ENCODE data around the gene SHISA9.
A peak's percentile ranks its signal among the peaks of the same experiment; 100 is the strongest.

Gene SHISA9

DNA sequence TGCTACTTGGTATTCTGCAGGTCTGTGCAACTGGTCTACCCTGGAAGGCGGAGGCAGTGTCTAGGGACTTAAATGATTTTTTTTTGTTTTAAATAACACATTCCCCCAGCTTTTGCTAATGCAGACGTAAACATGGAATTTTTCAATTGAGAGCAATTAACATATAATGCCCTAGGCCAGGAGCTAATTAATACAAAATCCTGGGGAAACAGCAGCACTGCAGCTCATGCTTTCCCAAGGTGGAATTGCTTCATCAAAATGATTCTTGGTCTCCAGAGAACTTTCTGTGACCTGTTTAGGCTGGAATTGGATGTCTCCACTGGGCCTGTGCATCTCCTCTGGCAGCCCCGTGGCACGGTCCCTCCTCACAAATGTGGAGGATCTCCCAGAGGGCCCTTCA lies 50.6 kb downstream of the SHISA9 start:
- DNase-seq (ENCODE audit: low spot score): no peak

DNA sequence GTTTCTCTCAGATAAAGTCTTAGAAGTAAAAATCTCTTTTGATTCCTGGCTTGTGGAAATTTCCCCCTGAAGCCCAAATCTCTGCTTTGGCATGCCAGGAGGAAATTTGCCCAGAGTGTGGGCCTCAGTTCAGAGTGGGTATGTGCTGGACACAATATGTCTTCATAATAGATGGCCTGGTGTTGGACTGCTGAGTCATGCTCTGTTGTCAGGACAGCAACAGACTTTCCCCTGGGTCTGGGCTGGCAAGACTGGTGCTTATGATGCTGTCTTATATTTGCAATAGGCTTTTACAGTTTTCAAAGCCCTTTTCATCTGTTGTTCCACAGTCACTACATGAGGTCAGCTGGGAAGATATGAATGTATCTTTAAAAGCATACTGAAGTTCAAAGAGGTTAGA lies 57.0 kb downstream of the SHISA9 start:
- DNase-seq (ENCODE audit: low spot score): no peak

DNA sequence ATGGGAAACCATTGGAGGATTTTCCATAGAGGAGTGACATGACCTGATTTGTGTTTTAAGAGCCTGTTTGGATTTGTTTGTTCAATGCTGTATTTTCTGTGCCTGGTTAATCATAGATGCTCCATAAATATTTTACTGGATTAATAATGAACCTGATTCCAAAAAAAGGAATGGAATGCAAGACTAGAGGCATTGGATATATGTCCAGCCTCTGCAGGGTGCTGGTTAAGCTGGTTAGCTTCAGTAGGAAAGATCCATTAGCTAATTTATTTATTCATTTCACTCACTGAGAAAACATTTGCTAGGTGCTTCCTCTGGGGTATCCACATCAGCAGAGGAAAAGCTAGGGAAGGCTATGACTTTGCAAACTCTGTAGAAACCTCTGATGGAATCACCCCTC lies 57.7 kb downstream of the SHISA9 start:
- no peak for DNase-seq (ENCODE audit: low spot score)

DNA sequence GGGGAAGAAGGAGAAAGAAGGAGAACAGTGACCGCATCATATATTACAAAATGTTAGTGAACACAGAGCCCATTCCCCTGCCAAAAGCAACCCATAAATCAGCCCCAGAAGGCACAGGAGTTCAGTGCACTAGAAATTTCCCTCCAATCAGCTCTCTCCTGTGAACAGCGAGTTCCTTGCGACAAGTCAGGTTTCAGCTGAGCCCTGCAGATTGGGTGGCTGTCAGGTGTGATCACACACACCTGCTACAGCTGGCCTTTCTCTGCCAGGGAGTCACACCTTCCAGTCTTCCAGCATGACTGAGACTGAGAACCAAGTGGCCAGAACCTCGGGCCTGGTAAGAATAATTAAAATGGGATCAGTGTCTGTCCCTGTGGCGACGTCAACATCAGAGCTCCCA lies 60.2 kb downstream of the SHISA9 start:
- DNase-seq (ENCODE audit: low spot score): no peak

DNA sequence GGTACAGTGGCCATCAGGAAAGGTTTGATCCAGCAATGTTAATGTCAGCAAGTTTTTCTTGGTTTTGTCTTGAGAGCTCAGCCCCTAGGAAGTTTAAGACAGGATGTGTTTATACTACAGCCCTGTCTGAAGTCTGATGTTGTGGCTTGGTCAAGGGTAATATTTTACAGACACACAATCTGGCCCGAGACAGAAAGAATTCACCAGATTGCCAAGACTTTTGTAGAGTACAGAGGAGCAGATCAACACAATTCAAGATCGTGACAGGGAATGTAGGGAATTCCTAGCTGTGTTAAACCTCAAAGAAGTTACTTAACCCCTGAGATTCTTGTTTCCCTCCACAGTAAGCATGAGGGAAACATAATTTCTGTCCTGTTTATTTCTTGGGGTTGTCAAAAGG lies 63.1 kb downstream of the SHISA9 start:
- DNase-seq (ENCODE audit: low spot score): no peak

DNA sequence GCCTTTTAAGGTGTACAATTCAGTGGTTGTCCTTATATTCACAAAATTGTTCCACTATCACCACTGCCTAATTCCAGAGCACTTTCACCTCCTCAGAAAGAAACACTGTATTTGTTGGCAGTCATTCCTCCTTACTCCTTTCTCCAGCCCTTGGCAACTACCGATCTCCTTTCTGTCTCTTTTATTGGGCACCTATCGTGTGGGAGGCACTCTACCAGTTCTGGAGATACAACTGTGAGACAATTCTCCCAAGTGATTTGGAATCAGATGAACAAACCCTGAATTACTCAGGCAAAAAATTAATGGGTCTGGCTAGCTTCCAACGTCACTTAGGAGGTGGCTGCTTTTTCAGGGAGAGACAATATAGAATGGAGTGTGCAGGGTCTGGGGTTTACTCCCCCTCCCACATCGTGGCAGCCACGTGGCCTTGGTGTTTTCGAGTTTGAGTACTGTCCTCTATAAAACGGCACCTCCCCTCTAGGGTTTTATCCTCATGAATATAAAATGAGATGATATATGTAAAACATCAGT lies 63.9 kb downstream of the SHISA9 start:
- no peak for DNase-seq (ENCODE audit: low spot score)

DNA sequence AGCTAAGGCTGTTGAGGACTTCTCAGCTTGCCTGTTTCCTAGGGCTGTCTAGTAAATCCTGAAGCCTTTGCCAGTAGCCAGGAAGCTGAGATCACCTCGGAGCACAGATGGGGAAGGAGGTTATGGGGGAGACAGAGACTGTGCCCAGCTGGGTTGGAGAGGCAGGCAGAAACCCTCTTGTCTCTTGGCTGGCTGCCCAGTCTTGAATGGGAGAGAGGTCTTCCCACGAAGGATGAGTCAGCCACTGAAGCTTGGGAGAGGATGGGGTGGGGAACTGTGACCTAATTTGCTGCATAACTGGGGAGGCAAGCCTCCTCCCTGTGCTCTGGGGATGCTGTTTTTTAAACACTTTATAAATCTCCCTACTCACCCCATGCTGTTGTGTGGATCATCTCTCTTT lies 69.8 kb downstream of the SHISA9 start:
- peak; percentile 9 for DNase-seq (ENCODE audit: low spot score)

DNA sequence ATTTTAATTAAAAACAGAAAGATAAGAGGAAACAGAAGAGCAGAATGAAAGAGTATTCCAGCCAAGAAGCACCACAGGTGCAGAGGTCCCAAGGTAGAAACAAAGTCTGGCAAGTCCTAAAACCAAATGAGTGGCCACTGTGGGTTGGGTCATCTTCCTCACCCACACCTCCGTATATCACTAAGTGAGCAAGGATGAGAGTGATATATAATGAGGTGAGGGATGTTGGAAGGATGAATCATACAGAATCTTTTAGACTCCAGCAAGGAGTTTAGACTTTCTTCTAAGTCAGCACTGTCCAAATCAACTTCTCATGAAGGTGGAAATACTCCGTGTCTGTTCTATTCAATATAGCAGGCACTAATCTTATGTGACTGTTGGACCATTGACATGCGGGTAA lies 70.8 kb downstream of the SHISA9 start:
- DNase-seq (ENCODE audit: low spot score): no peak

DNA sequence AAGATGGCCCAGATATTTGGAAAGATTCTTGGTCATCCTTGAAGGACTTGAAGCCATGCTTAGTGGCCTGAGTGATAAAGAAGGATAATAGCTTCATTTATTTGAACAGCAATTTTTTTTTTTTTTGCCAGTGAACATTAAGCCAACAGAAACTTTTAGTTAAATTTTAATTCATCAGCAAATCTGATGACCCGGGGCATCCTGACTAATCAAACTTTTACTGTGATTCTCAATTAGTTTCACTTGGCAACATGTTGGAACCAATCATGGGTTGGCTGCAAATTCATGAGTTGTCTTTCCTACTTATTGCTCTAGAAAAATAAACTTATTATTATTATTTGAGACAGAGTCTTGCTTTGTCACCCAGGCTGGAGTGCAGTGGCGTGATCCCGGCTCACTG lies 74.4 kb downstream of the SHISA9 start:
- no peak for DNase-seq (ENCODE audit: low spot score)

DNA sequence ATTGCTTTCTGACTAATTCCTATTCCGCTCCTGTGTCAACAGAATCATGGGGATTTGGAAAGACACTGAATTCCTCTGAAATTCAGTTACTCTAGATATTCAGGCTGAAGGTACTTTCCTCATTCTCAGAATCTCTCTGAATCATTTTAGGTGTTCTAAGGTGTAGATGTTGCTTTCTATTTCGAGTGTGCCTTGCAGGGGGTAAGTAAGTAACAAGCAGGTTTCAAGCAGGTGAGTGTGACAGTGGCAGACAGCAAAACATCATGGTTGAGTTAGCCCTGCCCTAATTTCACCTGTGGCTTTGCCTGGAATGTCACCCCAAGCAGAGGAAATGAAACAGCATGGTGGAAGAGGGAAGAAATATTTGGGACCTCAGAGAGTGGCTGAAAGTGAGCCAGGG lies 75.1 kb downstream of the SHISA9 start:
- DNase-seq (ENCODE audit: low spot score): no peak

DNA sequence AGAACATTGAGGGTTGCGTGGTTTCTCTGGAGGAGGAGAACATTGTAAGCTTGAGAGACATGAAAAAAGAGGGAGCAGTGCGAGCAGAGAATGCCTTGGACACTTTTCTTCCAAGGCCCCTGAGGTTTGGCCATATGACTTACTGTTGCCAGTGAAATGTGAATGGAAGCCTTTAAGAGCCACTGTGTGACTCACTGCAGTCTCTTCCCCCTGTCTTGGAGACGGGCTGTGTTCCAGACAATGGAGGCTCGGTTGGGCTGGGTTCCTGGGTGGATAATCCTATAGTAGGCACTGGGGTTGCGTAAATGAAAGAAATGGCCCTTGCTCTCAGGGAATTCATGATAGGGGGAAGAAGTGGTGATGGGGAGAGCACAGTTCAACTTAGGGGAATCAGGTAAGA lies 75.5 kb downstream of the SHISA9 start:
- DNase-seq (ENCODE audit: low spot score): no peak

DNA sequence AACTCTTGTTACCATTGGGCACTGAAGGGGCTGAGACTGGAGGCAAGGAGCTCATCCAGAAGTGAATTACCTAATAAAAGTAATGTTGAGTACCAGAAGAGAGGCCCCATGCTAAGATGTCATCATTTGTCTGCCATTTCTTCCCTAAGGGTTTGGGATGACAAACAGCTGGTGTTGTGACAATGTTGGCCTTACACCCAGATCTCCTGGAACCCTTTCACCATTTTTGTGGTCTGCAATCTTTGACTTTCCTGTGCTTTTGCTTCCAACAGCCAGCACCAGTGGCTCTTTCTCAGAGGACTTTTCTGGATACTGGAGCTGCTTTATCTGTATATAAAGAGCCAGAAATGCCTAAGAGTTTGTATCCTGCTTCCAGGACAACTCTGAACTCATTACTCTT lies 84.1 kb downstream of the SHISA9 start:
- no peak for DNase-seq (ENCODE audit: low spot score)

DNA sequence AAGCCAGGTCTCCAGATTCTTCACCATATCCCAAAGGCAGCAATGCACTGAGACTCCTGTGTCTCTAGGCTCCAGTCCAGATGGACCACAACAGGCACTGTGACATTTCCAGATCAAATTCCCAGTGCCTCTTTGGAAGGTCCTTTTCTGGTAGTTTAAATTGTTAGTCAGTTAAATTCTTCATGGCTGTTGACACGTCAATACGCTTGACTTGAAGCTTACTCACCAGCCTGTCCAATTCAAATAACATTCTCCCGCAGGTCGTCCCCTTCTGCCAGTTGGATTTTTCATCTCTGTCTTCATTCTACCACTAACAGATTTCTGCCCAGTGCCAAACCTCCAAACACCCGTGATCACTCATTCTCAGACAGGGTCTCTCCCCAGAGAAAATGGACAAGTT lies 86.7 kb downstream of the SHISA9 start:
- DNase-seq (ENCODE audit: low spot score): no peak

DNA sequence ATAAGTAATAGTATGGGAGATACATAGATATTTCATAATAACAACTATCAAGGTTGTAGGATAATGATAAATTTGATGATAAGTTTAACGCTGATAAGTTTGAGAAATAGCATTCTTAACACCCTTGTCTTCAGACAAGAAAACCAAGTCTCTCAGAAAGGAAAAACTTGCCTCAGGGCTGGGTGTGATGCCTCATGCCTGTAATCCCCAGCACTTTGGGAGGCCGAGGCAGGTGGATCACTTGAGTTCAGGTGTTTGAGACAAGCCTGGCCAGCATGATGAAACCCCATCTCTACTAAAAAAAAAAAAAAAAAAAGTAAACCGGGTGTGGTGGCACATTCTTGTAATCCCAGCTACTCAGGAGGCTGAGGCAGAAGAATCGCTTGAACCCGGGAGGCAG lies 90.7 kb downstream of the SHISA9 start:
- no peak for DNase-seq (ENCODE audit: low spot score)

DNA sequence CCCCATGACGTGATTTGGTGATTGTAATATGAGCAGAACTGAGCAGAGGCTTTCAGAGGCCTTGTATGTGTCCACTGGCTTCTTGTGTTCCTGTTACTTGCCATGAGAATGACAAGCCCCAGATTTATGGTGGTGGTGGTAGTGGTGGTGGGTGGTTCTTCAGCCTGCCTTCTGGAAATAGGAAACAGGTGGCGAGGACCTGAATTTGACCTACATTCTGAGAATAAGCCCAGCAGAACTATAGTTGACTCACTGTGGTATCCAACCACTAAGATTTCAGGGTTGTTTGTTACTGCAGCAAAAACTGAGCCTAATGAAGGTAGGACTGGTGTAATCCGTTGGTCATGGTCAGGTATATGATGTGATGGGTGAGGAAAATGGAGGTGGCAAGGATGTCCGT lies 93.0 kb downstream of the SHISA9 start:
- DNase-seq (ENCODE audit: low spot score): no peak

DNA sequence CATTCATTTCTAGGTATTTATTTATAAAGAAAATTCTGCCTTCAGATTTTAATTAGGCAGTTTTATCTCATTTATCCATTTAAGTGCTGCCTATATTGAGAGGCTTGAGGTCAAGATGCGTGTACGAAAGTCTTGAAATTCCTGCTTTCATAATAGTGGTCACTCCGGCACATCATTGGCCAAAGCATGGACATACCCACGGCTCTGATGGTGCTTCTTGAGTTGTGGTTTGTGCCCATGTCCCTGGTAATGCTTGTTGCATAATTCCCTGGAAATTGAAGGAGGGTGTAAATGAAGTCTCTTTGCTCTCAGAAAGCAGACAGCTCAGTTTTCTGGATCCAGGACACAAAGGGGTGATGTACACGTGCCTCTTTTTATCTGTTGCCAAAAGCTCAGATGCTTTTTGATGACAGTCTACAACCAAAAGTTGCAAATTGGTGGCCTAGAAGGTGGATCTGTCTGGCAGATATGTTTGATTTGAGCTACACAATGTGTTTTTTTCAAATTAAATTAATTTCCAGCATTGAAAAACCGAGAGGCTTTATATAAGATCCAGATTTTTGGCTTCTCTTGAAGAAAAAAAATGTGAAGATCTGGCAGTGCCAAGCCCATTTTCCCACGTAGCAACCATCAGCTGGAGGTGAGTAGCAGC lies 94.4 kb downstream of the SHISA9 start:
- no peak for DNase-seq (ENCODE audit: low spot score)

DNA sequence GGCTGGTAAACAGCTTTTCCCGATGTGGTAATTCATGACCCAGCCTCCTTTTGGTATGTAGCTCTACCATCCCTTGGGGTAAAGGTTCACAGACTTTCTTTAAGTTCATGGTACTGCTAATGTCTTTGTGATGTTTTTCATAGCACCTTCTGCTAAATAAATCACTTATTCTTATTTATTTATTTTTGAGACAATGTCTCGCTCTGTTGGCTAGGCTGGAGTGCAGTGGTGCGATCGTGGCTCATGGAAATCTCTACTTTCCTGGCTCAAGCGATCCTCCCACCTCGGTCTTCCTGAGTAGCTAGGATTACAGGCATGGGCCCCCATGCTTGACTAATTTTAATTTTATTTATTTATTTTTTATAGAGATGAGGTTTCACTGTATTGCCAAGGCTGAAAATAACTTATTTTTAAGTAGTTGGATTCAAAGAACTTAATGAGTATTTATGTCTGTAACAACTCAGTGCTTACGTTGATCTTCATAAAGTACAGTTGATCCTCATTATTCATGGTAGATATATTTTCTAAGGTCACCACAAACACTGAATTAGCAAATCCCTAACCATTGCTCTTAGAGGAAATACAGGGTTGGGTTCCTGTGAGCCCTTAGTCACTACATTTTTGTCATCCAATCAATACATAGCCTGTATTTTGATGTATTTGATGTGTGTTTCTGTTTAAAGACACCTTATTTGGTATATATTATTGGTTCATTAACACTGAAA lies 97.1 kb downstream of the SHISA9 start:
- no peak for DNase-seq (ENCODE audit: low spot score)

DNA sequence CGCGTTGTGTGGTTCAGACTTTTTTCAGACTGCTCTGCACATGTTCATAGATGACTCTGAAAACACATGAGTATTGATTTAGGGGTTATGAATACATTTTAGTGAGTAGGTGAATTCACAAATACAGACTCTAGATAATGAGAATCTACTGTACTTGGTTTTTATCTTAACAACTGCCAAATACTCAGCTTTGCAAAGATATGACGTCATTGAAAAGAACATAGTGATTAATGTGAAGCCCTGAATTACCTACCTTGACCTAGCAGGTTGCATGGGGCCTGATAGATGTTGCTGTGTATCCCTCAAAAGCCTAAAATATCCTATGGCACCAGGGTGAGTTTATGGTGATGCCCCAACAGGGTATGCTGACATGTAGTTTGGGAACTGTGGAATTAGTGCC lies 98.0 kb downstream of the SHISA9 start:
- DNase-seq (ENCODE audit: low spot score): no peak

DNA sequence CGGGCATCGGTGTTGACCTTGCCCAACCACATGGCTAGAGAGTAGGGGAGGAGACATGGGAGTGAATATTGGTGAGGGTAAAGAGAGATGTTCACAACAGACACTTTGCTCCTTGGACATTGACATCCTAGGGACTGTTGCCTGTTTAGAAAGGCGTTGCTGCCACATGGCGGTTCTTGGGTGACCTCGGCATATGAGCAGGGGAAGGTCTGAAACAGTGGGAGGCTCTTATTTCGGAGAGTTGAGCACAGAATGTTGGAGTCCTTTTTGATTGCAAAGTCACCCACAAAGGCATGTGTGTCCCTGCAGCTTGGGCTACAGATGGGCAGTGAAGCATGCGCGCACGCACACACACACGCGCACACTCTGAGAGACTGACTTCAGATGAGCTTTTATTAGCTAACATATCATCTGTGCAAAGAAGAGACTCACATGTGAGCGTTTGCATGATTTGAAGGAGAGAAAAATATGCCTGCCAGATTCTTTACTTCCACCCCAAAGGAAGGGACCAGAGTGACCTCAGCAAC lies 104.4 kb downstream of the SHISA9 start:
- DNase-seq (ENCODE audit: low spot score): no peak

DNA sequence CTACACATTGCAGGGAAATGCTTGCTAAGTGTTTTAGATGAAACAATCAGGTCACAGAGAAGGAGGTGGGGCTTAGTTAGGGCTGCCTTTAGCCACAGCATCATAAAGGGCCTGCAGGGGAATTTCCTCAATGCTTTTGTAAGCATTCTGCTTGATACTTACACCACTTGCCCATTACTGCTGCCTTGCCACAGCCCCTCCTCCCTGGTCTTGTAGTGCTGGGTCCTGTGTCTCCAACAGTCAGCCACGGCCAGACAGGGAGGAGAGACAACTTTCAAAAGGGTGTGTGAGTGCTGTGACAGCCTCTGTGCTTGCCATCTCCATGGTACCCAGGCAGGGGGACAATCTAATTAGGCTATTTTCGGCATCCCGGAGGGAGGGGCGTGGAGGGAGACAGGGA lies 111.2 kb downstream of the SHISA9 start:
- no peak for DNase-seq (ENCODE audit: low spot score)

DNA sequence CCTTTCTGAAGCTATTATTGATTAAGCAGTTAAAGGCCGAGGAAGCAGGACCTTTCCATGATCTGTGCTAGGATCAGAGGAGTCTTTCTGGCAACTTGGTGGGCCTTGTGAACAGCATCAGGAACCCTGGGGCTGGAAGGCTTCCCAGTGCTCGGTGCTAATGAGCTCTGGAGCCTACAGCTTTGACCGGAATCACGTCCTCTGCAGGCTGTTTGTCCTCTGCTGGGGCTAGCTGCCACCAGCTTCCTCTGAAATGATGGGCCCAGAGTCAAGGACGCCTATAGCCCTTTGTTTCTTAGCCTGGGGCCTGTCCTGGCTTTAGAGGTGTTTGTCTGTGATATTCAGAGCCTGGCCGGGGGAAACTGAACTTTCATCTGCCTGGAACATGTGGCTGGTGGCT lies 111.6 kb downstream of the SHISA9 start:
- DNase-seq (ENCODE audit: low spot score): no peak

DNA sequence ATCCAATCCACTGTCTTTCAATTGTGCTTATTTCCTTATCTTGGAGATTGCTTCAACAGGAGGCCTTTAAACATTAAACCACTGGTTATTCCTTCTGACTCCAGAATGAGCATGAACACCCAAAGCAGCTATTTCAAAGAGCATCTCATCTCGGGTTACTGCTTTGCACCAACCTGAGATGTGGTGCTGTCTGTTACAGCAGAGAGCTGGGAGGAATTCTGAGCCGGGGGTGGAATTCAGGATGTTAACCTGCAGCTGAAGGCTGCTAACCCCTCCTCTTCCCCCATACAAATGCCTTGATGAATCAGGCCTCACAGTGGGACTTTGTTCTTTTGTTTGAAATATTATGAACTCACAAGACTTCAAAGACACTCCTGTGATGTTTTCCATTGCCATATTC lies 113.1 kb downstream of the SHISA9 start:
- DNase-seq (ENCODE audit: low spot score): no peak

DNA sequence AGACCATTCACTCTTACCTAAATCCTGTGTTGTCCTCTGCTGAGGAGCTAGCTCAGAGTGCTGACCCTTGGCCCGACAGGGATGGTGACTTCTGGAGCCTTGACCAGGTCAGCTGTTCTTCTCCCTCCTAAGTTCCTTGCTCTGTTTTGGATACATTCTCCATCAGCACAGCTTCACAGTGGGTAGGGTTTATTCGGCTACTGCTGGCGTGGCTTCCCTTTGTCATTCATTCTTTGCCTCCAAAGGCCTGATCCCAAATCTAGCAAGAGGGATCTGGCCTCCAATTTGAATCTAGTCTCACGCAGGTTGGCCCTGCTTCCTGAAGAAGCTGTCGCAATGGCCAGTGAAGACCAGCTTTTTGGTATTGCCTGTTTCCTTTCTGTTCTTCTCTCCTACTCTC lies 116.6 kb downstream of the SHISA9 start:
- DNase-seq (ENCODE audit: low spot score): no peak

DNA sequence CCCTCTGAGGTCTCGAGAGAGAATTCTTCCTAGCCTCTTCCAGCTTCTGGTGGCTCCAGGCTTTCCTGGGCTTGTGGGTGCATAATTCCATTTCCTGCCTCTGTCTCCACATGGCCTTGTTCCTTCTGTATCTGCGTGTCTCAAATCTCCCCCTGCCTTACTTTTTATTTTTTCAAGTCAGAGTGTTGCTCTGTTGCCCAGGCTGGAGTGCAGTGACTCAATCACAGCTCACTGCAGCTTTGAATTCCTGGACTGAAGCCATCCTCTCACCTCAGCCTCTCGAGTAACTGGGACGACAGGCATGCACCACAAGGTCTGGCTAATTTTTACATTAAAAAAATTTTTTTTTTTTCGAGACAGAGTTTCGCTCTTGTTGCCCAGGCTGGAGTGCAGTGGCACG lies 120.6 kb downstream of the SHISA9 start:
- DNase-seq (ENCODE audit: low spot score): no peak

Data from LoVo (cell line).